Measurements from ENCODE around the gene ROPN1B.

The ROPN1B gene

GRCh38 chr3:126028096-126028495, 59.1 kb downstream of the ROPN1B start:
- no peak for DNase-seq
- peaks cover 4% of the 10 kb centered on the region for H3K4me1 Mint-ChIP-seq
- H3K27me3 Mint-ChIP-seq = no peaks in the 10 kb centered on the region
- no peak overlapping the region for H3K4me3 Mint-ChIP-seq
- no peak for ATAC-seq
- peaks cover 13 to 23% of the 10 kb centered on the region in 2 donors for H3K9me3 Mint-ChIP-seq
- no peak overlapping the region for H3K27ac Mint-ChIP-seq

DNA sequence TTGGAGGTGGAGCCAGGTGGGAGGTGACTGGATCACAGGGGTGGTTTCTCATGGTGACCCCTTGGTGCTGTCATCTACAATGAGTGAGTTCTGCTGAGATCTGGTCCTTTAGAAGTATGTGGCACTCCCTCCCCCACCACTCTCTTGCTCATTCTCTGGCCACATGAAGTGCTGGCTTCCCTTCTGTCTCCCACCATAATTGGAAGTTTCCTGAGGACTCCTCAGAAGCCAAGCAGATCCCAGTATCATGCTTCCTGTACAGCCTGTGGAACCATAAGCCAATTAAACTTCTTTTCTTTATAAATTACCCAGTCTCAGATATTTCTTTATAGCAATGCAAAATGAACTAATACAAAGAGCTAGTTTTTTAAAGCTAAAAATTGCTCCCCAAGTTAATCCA, 60.3 kb downstream of the ROPN1B start:
- Mint-ChIP-seq H3K4me1 (peaks cover 4% of the 10 kb centered on the region), H3K27ac (no peak overlapping the region), H3K9me3 (peaks cover 13 to 23% of the 10 kb centered on the region in 2 donors), H3K27me3 (no peaks in the 10 kb centered on the region), H3K4me3 (no peak overlapping the region)
- DNase-seq = no peak
- no peak for ATAC-seq

GRCh38 chr3:126030455-126030854, 61.5 kb downstream of the ROPN1B start:
- DNase-seq (no peak), ATAC-seq (no peak)
- no peaks in the 10 kb centered on the region for H3K4me1 Mint-ChIP-seq
- H3K4me3 Mint-ChIP-seq = no peak overlapping the region
- H3K27me3 Mint-ChIP-seq = no peaks in the 10 kb centered on the region
- H3K9me3 Mint-ChIP-seq = peaks cover 13 to 23% of the 10 kb centered on the region in 2 donors
- H3K27ac Mint-ChIP-seq = no peak overlapping the region

DNA sequence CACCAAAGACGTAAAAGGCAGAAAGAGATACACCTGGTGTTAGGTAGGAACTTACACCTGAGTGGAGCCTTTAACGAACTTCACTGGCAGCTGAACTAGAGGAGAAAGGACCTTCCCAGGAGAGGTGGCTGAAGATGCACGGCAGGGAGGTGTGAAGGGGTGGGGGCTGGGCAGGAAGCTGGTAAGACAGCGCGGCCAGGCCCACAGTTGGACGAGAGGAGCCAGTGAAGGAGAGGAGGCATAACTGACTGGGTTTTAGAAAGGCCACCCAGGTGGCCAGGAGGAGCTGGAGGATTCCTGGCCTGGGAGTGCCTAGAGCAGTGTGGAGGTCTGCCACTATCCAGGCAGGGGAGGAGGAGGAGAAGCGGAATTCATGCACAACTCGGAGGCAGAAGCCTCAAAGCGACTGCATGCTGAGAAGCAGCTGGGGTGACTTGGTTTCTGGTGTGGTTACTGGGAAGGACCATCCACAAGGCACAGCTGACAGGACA, 63.0 kb downstream of the ROPN1B start:
- DNase-seq (no peak), ATAC-seq (no peak)
- no peaks in the 10 kb centered on the region for H3K4me1 Mint-ChIP-seq
- no peaks in the 10 kb centered on the region for H3K27me3 Mint-ChIP-seq
- H3K27ac Mint-ChIP-seq = peak overlapping the region in 1 of 2 donors; percentile 55
- no peak overlapping the region for H3K4me3 Mint-ChIP-seq
- H3K9me3 Mint-ChIP-seq = peaks cover 13 to 20% of the 10 kb centered on the region in 2 donors
